Measurements from ENCODE around the gene MCM10. TPM values are rescaled to one million over a fixed set of nuclear protein-coding genes. Genes with fewer than 3 reads are reported as not detected.

The MCM10 gene
- total and polyA plus RNA-seq, 12 donors = 0.07 to 3.8 (median 0.25) TPM; not detected in 3

DNA sequence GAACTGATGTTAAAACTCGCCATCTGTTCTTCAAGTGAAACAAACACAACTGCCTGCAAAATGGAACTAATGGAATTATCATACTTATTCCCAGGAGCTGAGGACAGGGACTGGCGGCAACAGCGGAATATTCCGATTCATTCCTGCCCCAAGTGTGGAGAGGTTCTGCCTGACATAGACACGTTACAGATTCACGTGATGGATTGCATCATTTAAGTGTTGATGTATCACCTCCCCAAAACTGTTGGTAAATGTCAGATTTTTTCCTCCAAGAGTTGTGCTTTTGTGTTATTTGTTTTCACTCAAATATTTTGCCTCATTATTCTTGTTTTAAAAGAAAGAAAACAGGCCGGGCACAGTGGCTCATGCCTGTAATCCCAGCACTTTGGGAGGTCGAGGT lies 24.7 kb upstream of the MCM10 start:
- ATAC-seq (no peak), DNase-seq (no peak)
- peaks cover 0 to 100% (median 80%) of the 10 kb centered on the region in 9 donors for H3K36me3 ChIP-seq
- no peak overlapping the region for H3K27ac ChIP-seq
- H3K9me3 ChIP-seq = no peaks in the 10 kb centered on the region
- intact Hi-C loops (cut with DNase I) = no loop called here
- H3K4me3 ChIP-seq = no peak overlapping the region
- no peak for TF ChIP-seq CTCF (IDR thresholded peaks at IDR 0.05)
- no peaks in the 10 kb centered on the region for H3K4me1 ChIP-seq
- WGBS, 2 donors = 93 to 96% methylated on average over 8 of the region's 8 CpGs
- H3K27me3 ChIP-seq = no peaks in the 10 kb centered on the region

- Histone ChIP-seq H3K4me3 (no peak overlapping the region), H3K4me1 (peaks cover 0 to 5% (median 0%) of the 10 kb centered on the region in 9 donors), H3K36me3 (peaks cover 0 to 100% (median 55%) of the 10 kb centered on the region in 9 donors), H3K27me3 (no peaks in the 10 kb centered on the region), H3K9me3 (no peaks in the 10 kb centered on the region), H3K27ac (no peak overlapping the region)
- intact Hi-C loops (cut with DNase I) = no loop called here
- 75 to 84% methylated on average over 7 of the region's 7 CpGs for WGBS, 2 donors
- ATAC-seq = no peak
- no peak for DNase-seq
- TF ChIP-seq CTCF (IDR thresholded peaks at IDR 0.05) = no peak
These were observed 22.2 kb upstream of the MCM10 start for GRCh38 chr10:13139150-13139549.

DNA sequence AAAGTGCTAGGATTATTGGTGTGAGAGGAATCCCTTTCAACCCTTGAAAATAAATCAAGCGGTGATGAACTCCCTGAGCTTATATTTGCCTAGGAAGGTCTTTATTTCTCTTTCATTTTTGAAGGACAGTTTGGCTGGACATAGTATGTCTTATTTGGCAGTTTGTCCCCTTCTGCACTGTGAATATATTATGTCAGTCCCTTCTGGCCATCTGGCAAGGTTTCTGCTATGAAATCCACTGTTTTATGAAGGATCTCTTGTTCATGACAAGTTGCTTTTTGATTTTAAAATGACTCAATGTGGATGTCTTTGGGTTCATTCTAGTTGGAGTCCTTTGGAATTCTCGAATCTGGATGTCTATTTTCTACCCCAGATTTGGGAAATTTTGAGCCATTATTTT lies 21.7 kb upstream of the MCM10 start:
- peaks cover 0 to 99% (median 50%) of the 10 kb centered on the region in 9 donors for H3K36me3 ChIP-seq
- H3K4me1 ChIP-seq = peaks cover 0 to 5% (median 0%) of the 10 kb centered on the region in 9 donors
- H3K27ac ChIP-seq = no peak overlapping the region
- DNase-seq (no peak), ATAC-seq (no peak)
- no peak overlapping the region for H3K4me3 ChIP-seq
- no peak for TF ChIP-seq CTCF (IDR thresholded peaks at IDR 0.05)
- no peaks in the 10 kb centered on the region for H3K27me3 ChIP-seq
- WGBS, 2 donors = 80 to 84% methylated on average over 2 of the region's 2 CpGs
- intact Hi-C loops (cut with DNase I) = no loop called here
- H3K9me3 ChIP-seq = peaks cover 0 to 1% (median 0%) of the 10 kb centered on the region in 11 donors

DNA sequence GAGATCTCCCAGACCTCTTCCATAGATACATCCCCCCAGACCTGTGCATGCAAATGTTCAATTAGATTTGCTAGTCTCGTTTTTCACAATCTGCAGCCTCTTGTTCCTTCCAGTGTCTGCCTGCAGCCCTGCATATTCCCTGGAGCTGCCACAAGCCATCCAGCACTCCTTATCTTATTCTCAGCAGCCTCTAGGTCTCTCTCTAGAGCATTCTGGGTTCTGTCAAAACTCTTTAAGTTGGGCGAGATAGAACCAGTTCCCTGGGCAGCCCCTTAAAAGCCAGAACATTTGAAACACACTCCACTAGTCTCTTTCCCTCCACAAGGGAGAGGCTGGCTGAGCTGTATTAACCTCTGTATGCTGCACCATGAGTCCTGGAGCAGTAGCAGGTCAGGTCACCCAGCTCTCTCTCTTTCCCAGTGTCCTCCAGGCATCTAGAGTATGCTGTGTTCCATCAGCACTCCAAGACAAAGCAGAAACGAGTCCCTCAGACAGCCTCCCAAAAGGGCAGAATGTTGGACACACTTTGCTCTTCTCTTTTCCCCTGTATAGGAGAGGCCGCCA lies 20.6 kb upstream of the MCM10 start:
- WGBS, 2 donors = 71 to 75% methylated on average over 4 of the region's 4 CpGs
- H3K27me3 ChIP-seq = no peaks in the 10 kb centered on the region
- intact Hi-C loops (cut with DNase I) = no loop called here
- H3K4me1 ChIP-seq = peaks cover 0 to 5% (median 0%) of the 10 kb centered on the region in 9 donors
- no peak for DNase-seq
- ATAC-seq = no peak
- peaks cover 0 to 89% (median 41%) of the 10 kb centered on the region in 9 donors for H3K36me3 ChIP-seq
- H3K4me3 ChIP-seq = no peak overlapping the region
- TF ChIP-seq CTCF (IDR thresholded peaks at IDR 0.05) = no peak
- H3K27ac ChIP-seq = no peak overlapping the region
- peaks cover 0 to 6% (median 0%) of the 10 kb centered on the region in 11 donors for H3K9me3 ChIP-seq
